MCF 10A (cell line): ENCODE measurements around the gene HPCAL1. TPM values are rescaled to one million over a fixed set of nuclear protein-coding genes. Genes with fewer than 3 reads are reported as not detected.

Experiments
- BruUV-seq: library from RNA; stranded (reverse); fragments of 400-500 nt; replicated peaks from 2 replicates; lab custom pipeline; 2021; lab: Mats Ljungman, UMichigan
- CTCF ChIA-PET: fragments of 300-600 bp; sonication (Branson Sonifier 250); formaldehyde crosslinking; extraction: SDS; loops from one replicate; lab custom pipeline; 2021; ENCODE audit warnings: antibody characterized with exemption, inconsistent platforms; lab: Yijun Ruan, JAX
- POLR2A ChIA-PET: fragments of 300-600, 350-650 bp; sonication (Branson Sonifier 250); formaldehyde crosslinking; extraction: SDS; loops from one replicate; lab custom pipeline; 2020; ENCODE audit warnings: antibody characterized with exemption, inconsistent platforms; lab: Yijun Ruan, JAX
- DNase-seq: peaks from one replicate; pipeline ENCODE4 v3.0.0-alpha.2; 2018; ENCODE audit not compliant: unreplicated experiment
- H3K27ac Mint-ChIP-seq: one replicate; pipeline ENCODE4 v1.8.0; 2022; ENCODE audit warnings: mild to moderate bottlenecking, low read depth, mixed read lengths; ENCODE audit not compliant: unreplicated experiment
- H3K27me3 Mint-ChIP-seq: one replicate; pipeline ENCODE4 v1.8.0; 2022; ENCODE audit warnings: mixed read lengths; ENCODE audit not compliant: insufficient read depth, unreplicated experiment
- H3K36me3 Mint-ChIP-seq: one replicate; pipeline ENCODE4 v1.8.0; 2022; ENCODE audit warnings: mild to moderate bottlenecking, moderate library complexity, mixed read lengths; ENCODE audit not compliant: insufficient read depth, unreplicated experiment
- H3K4me1 Mint-ChIP-seq: one replicate; pipeline ENCODE4 v1.8.0; 2022; ENCODE audit warnings: mixed read lengths; ENCODE audit not compliant: insufficient read depth, unreplicated experiment
- H3K4me3 Mint-ChIP-seq: one replicate; pipeline ENCODE4 v1.8.0; 2022; ENCODE audit warnings: mild to moderate bottlenecking, moderate library complexity, mixed read lengths; ENCODE audit not compliant: unreplicated experiment
- H3K9me3 Mint-ChIP-seq: one replicate; pipeline ENCODE4 v1.8.0; 2022; ENCODE audit warnings: mixed read lengths; ENCODE audit not compliant: unreplicated experiment
- CTCF ChIP-seq: fragments of 200-600 bp; IDR thresholded peaks from one replicate; pipeline ENCODE4 v1.8.0; 2022; ENCODE audit warnings: antibody characterized with exemption, mild to moderate bottlenecking; ENCODE audit not compliant: unreplicated experiment
- intact Hi-C: fragments of 100-400 bp; cut with micrococcal nuclease; formaldehyde crosslinking; loops from 2 replicates; pipeline ENCODE4 v1.14.1; 2022
- total RNA-seq: library from RNA; stranded (reverse); gene quantifications from 2 replicates; pipeline ENCODE4 v1.2.3, GENCODE V29; 2022

The HPCAL1 gene
- total RNA-seq, 1 experiment from 2014 or later, result 144 TPM

DNA sequence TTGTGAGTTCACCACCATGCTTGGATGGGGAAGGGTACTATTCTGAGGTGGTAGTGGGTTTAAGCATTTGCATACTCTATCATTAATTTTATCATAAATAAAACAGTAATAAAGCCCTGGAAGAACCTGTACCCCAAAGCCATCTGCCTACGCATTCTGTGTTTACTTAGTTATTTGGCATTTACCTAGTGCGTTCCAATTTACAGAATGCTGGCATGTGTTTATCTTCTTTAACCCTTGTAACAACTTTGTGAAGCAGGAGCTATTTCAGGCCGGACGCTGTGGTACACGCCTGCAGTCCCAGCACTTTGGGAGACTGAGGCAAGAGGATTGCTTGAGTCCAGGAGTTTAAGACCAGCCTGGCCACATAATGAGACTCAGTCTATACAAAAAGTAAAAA lies 163.2 kb downstream of the HPCAL1 start:
- no peaks in the 10 kb centered on the region for H3K27me3 Mint-ChIP-seq
- H3K4me3 Mint-ChIP-seq, result no peak overlapping the region
- no peaks in the 10 kb centered on the region for H3K9me3 Mint-ChIP-seq
- ChIA-PET CTCF (interaction anchor here (0.7 kb wide), 1 partner anchor 150 kb away, joined by 3 read pairs; no protein-coding TSS in a partner anchor), POLR2A (no interaction called here)
- BruUV-seq, result no TSS peak
- TF ChIP-seq CTCF, result no peak
- intact Hi-C loops, result no loop called here
- H3K36me3 Mint-ChIP-seq, result no peaks in the 10 kb centered on the region
- H3K4me1 Mint-ChIP-seq, result no peaks in the 10 kb centered on the region
- no peak for DNase-seq
- no peak overlapping the region for H3K27ac Mint-ChIP-seq

DNA sequence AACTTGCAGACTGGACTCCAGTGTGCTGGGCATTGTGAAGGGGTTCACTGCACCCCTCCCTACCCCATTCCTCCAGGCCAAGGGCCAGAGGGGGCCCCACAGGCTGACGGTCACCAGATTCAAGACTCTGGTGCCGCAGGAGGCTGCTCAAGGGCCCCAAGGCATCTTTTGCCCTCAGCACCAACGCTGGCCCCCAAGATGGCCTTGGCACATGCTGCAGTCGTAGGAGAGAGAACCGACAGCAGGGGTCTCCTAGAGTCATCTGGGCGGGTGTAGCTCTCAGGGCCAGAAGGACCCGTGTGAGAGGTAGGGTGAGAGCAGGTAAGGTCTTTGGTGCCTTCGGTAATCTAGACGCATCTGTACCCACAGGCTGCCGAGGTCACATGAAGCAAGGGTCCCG lies 164.1 kb downstream of the HPCAL1 start:
- Mint-ChIP-seq H3K4me3 (no peak overlapping the region), H3K27me3 (no peaks in the 10 kb centered on the region), H3K4me1 (no peaks in the 10 kb centered on the region), H3K9me3 (no peaks in the 10 kb centered on the region), H3K36me3 (no peaks in the 10 kb centered on the region), H3K27ac (no peak overlapping the region)
- no peak for DNase-seq
- CTCF ChIA-PET, result no interaction called here
- POLR2A ChIA-PET, result no interaction called here
- no TSS peak for BruUV-seq
- intact Hi-C loops, result no loop called here
- TF ChIP-seq CTCF, result no peak

DNA sequence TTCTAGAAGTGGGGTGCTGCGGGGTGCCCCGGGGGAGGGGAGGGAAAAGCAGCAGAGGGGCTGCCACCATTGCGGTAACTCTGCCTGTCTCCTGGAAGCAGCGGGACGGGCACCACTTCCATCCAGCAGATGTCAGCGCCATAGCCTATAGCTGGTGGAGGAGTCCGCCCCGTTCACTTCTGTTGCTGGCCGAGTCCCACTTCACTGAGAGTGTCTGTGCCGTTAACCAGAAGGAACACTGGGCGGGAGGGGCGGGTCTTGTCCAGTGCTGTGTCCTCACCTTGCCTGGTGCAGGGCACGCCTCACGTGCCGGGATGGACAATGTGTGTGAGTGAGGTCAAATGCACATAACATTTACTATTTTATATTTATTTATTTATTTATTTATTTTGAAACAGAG lies 164.7 kb downstream of the HPCAL1 start:
- H3K27me3 Mint-ChIP-seq, result no peaks in the 10 kb centered on the region
- H3K27ac Mint-ChIP-seq, result no peak overlapping the region
- no peak for TF ChIP-seq CTCF
- no peak overlapping the region for H3K4me3 Mint-ChIP-seq
- DNase-seq, result no peak
- BruUV-seq, result no TSS peak
- no peaks in the 10 kb centered on the region for H3K9me3 Mint-ChIP-seq
- ChIA-PET POLR2A (no interaction called here), CTCF (no interaction called here)
- H3K4me1 Mint-ChIP-seq, result no peaks in the 10 kb centered on the region
- intact Hi-C loops, result no loop called here
- H3K36me3 Mint-ChIP-seq, result no peaks in the 10 kb centered on the region

DNA sequence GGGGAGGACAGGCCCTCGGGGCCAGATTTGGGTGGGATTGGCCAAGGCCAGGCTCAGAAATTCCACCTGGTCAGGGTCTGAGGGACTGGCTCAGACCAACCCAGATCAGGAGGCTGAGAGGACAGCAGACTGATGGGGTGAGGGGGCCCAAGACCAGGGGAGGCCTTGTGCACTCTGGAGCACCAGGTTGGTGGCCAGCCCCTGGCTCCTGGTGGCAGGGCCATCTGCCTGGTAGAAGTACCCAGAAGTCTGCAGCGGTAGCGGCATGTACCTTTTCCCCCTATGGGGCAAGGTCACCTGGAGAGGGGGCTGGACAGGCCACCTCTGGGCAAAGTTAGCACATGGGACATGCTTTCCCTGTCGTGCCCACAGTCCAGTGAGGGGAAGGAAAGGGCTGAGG lies 166.6 kb downstream of the HPCAL1 start:
- CTCF ChIA-PET, result no interaction called here
- intact Hi-C loops, result no loop called here
- H3K4me1 Mint-ChIP-seq, result no peaks in the 10 kb centered on the region
- no peak for DNase-seq
- no peak overlapping the region for H3K27ac Mint-ChIP-seq
- no peak for TF ChIP-seq CTCF
- no peak overlapping the region for H3K4me3 Mint-ChIP-seq
- H3K9me3 Mint-ChIP-seq, result no peaks in the 10 kb centered on the region
- peaks cover 5% of the 10 kb centered on the region for H3K36me3 Mint-ChIP-seq
- POLR2A ChIA-PET, result no interaction called here
- H3K27me3 Mint-ChIP-seq, result no peaks in the 10 kb centered on the region
- BruUV-seq, result no TSS peak
